NCI-H460 (cell line): ENCODE measurements around the gene PRSS1. TPM values are rescaled to one million over a fixed set of nuclear protein-coding genes. Genes with fewer than 3 reads are reported as not detected.

Experiments used
- DNase-seq: peaks from one replicate; pipeline ENCODE4 v3.0.0-alpha.2; 2016; ENCODE audit warnings: low read depth; ENCODE audit errors: extremely low read depth
- total RNA-seq: library from RNA; depleted of rRNA; stranded (reverse); fragments of >200 nt; shearing (Covaris generic); gene quantifications from 2 replicates; pipeline ENCODE4 v1.2.3, GENCODE V29; 2014

Gene PRSS1
- total RNA-seq, 1 experiment from 2014 or later, result not detected

GRCh38 chr7:142790555-142790954 lies 41.3 kb downstream of the PRSS1 start:
- no peak for DNase-seq

DNA sequence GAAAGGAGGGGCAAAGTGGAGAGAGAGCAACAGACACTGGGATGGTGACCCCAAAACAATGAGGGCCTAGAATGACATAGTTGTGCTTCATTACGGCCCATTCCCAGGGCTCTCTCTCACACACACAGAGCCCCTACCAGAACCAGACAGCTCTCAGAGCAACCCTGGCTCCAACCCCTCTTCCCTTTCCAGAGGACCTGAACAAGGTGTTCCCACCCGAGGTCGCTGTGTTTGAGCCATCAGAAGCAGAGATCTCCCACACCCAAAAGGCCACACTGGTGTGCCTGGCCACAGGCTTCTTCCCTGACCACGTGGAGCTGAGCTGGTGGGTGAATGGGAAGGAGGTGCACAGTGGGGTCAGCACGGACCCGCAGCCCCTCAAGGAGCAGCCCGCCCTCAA lies 42.2 kb downstream of the PRSS1 start:
- DNase-seq, result no peak

GRCh38 chr7:142792129-142792528 lies 42.9 kb downstream of the PRSS1 start:
- no peak for DNase-seq

- DNase-seq, result no peak
Observed at GRCh38 chr7:142792593-142792992, 43.3 kb downstream of the PRSS1 start.

GRCh38 chr7:142793156-142793555 lies 43.9 kb downstream of the PRSS1 start:
- DNase-seq, result no peak

DNA sequence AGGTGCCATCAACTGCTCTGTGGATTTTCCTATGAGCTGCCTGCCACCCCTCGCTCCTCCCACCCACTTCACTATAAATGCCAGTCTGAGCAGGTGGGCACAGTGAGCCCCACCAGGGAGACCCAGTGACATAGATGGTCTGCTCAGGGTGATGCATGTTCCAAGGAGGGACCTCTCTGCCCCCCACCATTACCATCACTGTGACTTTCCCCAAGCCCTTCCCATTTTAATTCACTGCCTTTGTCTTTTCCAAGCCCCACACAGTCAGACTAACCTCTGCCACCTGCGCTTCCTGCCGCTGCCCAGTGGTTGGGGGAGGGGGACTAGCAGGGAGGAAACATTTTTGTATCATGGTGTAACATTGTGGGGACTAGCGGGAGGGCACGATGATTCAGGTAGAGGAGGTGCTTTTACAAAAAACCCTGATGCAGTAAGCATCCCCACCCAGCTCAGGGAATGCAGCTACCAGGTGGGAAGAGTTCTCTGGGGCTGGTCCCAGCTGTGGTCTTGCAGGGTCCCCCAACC lies 46.1 kb downstream of the PRSS1 start:
- DNase-seq, result no peak

DNA sequence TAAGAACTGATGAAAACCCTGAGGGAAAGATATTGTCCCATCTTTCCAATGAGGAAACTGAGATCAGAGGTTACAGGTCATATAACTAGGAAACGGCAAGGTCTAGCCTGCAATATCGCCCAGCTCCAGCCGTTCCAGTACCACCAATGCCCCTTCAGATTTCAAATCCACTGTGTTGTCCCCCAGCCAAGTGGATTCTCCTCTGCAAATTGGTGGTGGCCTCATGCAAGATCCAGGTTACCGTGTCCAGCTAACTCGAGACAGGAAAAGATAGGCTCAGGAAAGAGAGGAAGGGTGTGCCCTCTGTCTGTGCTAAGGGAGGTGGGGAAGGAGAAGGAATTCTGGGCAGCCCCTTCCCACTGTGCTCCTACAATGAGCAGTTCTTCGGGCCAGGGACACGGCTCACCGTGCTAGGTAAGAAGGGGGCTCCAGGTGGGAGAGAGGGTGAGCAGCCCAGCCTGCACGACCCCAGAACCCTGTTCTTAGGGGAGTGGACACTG lies 46.8 kb downstream of the PRSS1 start:
- no peak for DNase-seq

- DNase-seq, result no peak
Observed at GRCh38 chr7:142796501-142797390, 47.5 kb downstream of the PRSS1 start.

- DNase-seq, result no peak
Observed at GRCh38 chr7:142797391-142798377, 48.4 kb downstream of the PRSS1 start.

GRCh38 chr7:142798451-142799436 lies 49.5 kb downstream of the PRSS1 start:
- no peak for DNase-seq

DNA sequence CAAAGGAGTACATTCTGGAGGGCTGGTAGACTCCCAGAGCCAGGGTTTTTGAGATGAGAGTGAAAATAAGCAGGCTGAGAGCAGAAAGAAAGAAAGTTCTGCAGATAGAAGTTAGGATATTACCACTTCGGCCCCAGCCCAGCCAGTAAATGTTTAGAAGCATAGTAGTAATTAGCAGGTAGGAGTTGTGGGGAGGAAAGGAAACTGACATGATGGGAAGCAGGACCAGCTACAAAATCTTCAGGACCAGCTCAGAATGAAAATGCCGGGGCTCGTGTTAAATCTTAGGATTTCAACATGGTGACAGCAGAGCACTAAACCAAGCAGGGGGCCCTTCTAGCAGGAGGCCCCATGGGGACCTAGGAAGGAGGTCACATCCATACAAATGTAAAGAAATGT lies 50.2 kb downstream of the PRSS1 start:
- no peak for DNase-seq

- DNase-seq, result no peak
Observed at GRCh38 chr7:142800088-142800487, 50.8 kb downstream of the PRSS1 start.

DNA sequence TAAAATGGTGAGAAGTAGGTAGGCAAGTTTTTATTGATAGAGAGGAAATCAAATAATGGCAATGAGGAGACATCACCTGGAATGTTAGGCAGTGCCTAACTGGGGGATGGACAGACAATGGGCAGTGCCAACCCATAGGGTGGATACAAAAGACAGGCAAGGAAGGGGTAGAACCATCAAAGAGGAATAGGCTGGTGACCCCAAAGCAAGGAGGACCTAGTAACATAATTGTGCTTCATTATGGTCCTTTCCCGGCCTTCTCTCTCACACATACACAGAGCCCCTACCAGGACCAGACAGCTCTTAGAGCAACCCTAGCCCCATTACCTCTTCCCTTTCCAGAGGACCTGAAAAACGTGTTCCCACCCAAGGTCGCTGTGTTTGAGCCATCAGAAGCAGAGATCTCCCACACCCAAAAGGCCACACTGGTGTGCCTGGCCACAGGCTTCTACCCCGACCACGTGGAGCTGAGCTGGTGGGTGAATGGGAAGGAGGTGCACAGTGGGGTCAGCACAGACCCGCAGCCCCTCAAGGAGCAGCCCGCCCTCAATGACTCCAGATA lies 51.5 kb downstream of the PRSS1 start:
- DNase-seq, result no peak

DNA sequence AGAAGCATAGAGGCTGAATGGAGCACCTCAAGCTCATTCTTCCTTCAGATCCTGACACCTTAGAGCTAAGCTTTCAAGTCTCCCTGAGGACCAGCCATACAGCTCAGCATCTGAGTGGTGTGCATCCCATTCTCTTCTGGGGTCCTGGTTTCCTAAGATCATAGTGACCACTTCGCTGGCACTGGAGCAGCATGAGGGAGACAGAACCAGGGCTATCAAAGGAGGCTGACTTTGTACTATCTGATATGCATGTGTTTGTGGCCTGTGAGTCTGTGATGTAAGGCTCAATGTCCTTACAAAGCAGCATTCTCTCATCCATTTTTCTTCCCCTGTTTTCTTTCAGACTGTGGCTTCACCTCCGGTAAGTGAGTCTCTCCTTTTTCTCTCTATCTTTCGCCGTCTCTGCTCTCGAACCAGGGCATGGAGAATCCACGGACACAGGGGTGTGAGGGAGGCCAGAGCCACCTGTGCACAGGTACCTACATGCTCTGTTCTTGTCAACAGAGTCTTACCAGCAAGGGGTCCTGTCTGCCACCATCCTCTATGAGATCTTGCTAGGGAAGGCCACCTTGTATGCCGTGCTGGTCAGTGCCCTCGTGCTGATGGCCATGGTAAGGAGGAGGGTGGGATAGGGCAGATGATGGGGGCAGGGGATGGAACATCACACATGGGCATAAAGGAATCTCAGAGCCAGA lies 52.5 kb downstream of the PRSS1 start:
- DNase-seq, result no peak

DNA sequence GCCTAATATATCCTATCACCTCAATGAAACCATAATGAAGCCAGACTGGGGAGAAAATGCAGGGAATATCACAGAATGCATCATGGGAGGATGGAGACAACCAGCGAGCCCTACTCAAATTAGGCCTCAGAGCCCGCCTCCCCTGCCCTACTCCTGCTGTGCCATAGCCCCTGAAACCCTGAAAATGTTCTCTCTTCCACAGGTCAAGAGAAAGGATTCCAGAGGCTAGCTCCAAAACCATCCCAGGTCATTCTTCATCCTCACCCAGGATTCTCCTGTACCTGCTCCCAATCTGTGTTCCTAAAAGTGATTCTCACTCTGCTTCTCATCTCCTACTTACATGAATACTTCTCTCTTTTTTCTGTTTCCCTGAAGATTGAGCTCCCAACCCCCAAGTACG lies 53.0 kb downstream of the PRSS1 start:
- DNase-seq, result no peak
